ENCODE data around the gene LRP5.

DNA sequence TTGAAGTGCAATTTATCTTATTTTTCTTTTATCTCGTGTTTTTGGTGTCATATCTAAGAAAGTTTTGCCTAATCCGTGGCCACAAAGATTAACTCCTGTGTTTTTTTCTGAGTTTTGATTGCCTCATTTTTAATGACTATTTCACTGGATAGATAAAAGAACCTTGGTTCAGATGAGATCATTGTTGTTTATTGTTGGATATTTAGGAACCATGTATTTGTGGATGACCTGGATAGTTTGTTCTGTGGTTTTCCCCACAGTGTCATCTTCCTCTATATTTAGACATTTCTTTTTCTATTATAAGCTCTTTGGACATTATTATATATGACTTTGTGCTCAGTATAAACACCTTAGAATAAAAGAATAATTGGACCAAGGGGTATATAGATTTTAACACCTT is 185.4 kb downstream of the LRP5 start:
- TF ChIP-seq, protein P1, sequence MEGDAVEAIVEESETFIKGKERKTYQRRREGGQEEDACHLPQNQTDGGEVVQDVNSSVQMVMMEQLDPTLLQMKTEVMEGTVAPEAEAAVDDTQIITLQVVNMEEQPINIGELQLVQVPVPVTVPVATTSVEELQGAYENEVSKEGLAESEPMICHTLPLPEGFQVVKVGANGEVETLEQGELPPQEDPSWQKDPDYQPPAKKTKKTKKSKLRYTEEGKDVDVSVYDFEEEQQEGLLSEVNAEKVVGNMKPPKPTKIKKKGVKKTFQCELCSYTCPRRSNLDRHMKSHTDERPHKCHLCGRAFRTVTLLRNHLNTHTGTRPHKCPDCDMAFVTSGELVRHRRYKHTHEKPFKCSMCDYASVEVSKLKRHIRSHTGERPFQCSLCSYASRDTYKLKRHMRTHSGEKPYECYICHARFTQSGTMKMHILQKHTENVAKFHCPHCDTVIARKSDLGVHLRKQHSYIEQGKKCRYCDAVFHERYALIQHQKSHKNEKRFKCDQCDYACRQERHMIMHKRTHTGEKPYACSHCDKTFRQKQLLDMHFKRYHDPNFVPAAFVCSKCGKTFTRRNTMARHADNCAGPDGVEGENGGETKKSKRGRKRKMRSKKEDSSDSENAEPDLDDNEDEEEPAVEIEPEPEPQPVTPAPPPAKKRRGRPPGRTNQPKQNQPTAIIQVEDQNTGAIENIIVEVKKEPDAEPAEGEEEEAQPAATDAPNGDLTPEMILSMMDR (IDR thresholded peaks at IDR 0.05) = no peak
- no peak for TF ChIP-seq POLR2A (IDR thresholded peaks at IDR 0.05)
